SH-SY5Y (cell line): ENCODE measurements around the gene LHX4.

ENCODE experiments used
- GATA2 ChIP-seq: IDR thresholded peaks from 2 replicates; pipeline ENCODE4 v1.6.1; 2011; ENCODE audit warnings: mild to moderate bottlenecking, low read depth, low read length
- GATA3 ChIP-seq: IDR thresholded peaks from 2 replicates; pipeline ENCODE4 v1.6.1; 2011; ENCODE audit warnings: low read depth, mild to moderate bottlenecking, low read length, moderate library complexity

DNA sequence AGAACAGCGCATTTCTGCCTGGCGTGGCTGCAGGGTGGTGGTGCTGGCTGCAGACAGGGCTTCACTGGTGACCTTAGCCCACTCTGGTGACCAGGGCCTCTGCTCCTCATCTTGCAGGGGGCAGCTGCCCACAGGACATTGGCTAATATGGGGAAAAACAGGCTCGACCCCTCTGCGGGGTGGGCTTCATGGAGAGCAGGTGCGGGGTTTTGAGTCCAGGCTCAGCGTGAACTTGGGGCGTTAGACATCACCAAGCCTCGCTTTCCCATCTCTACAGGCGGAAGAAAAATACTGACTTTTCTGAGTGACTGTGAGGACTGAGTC, 24.4 kb downstream of the LHX4 start:
- TF ChIP-seq GATA3: no peak
- TF ChIP-seq GATA2: no peak
